Heart left ventricle (tissue), 16 donors: ENCODE results near the gene LIN7C. TPM values are rescaled to one million over a fixed set of nuclear protein-coding genes. Genes with fewer than 3 reads are reported as not detected.

Source experiments
- ATAC-seq, 4 donors: fragments of 200-7000 bp; cut with Tn5 transposase; one replicate each; pipeline ENCODE4 v1.9.1; 2020 to 2022; ENCODE audit warnings: moderate library complexity in 4 of 4, mild to moderate bottlenecking in 3 of 4, moderate number of reproducible peaks in 1 of 4
- DNase-seq, 5 donors: peaks; one replicate each; pipeline ENCODE4 v3.0.0-alpha.2; 2020
- H3K27ac ChIP-seq, 12 donors: fragments of 200-600 bp; sonication (generic) in 4 of 12; one replicate each; pipeline versions ENCODE4 v1.5.0 to v1.8.0; 2016 to 2022; ENCODE audit warnings: mild to moderate bottlenecking in 2 of 12
- H3K27me3 ChIP-seq, 9 donors: fragments of 200-600 bp; sonication (generic) in 2 of 9; one replicate each; pipeline versions ENCODE4 v1.5.1 to v1.8.0; 2016 to 2022; ENCODE audit warnings: mild to moderate bottlenecking in 3 of 9
- H3K36me3 ChIP-seq, 9 donors: fragments of 200-600 bp; sonication (generic) in 2 of 9; one replicate each; pipeline versions ENCODE4 v1.5.0 to v1.8.0; 2018 to 2022; ENCODE audit warnings: mild to moderate bottlenecking in 2 of 9
- H3K4me1 ChIP-seq, 12 donors: fragments of 200-600 bp; sonication (generic) in 4 of 12; one replicate each; pipeline versions ENCODE4 v1.5.0 to v1.8.0; 2016 to 2022; ENCODE audit warnings: mild to moderate bottlenecking in 3 of 12
- H3K4me3 ChIP-seq, 12 donors: fragments of 200-600 bp; sonication (generic) in 4 of 12; one replicate each; pipeline versions ENCODE4 v1.5.0 to v1.8.0; 2017 to 2022; ENCODE audit warnings: mild to moderate bottlenecking in 9 of 12, moderate library complexity in 4 of 12
- H3K9me3 ChIP-seq, 12 donors: fragments of 200-600 bp; sonication (generic) in 4 of 12; one replicate each; pipeline versions ENCODE4 v1.5.0 to v1.8.0; 2016 to 2022; ENCODE audit warnings: mild to moderate bottlenecking in 1 of 12
- POLR2A ChIP-seq, 2 donors: fragments of 450-650 bp; IDR thresholded peaks; one replicate each; pipeline ENCODE4 v1.6.1; 2017; ENCODE audit warnings: antibody characterized with exemption in 2 of 2, mild to moderate bottlenecking in 2 of 2, moderate library complexity in 2 of 2
- WGBS, 4 donors: extraction: QIAGEN DNeasy Blood & Tissue Kit in 2 of 4; methylation state at CpG; one replicate each; pipeline versions ENCODE4 v1.1.5 to v1.1.7; 2013 to 2018; 5-methylcytosine and 5-hydroxymethylcytosine counted together
- intact Hi-C, 10 donors: fragments of 100-400 bp; cut with DNase I; formaldehyde crosslinking; loops; one replicate each; pipeline versions ENCODE4 v1.11.1 to v1.14.2; 2022
- polyA plus RNA-seq, 2 donors: library from polyadenylated mRNA; stranded (reverse); fragments of 200-250 nt; gene quantifications; one replicate each; pipeline ENCODE4 v1.2.3, GENCODE V29; 2013
- total RNA-seq, 9 donors: library from RNA; depleted of rRNA in 2 of 9; stranded (reverse); fragments of >200 nt in 2 of 9; fragmentation: NEBNext Ultra II Directional in 3 of 9; extraction: Animal tissue kit (Norgen Biotek cat#: 25700) in 3 of 9; gene quantifications; one replicate each; pipeline versions ENCODE4 v1.1.0 to v1.2.4, GENCODE V29; 2016 to 2023
- TF ChIP-seq, protein P1 (sequence below), 12 donors: fragments of 200-600 bp; sonication (generic) in 4 of 12; IDR thresholded peaks; one replicate each; pipeline versions ENCODE4 v1.5.0 to v1.8.0; 2018 to 2022; ENCODE audit warnings: antibody characterized with exemption in 12 of 12, mild to moderate bottlenecking in 5 of 12
- donor health status: ischemic (EF 13 %, LVEDD 7.1; RV severe dilation, severe dysfunction).
- donor health status: healthy with polysubstance abuse.
- donor health status: DM: no; HTN: yes; CAD: no.
- donor health status: DM: no; HTN: no; CAD: no.
- donor health status: ischemic (EF 25% LVEDD 6.9; RV normal size, moderate dysfunction).
- donor health status: ischemic (EF 25% LVEDD 5.7; RV mildly dilated, moderate dysfunction).
- donor health status: healthy.
- donor health status: DM: yes; HTN: yes; CAD: no.
- donor health status: ischemic (EF 35%, LVEDD 5.7; RV mildly dilated, moderate dysfunction).
- donor health status: nonischemic (EF 11% LVEDD 7.7; RV severe dilation, severe dysfunction).
- donor health status: DM: yes; HTN: yes; CAD: no.
- donor health status: PGD.
- donor health status: ischemic (EF 29% LVEDD 5.4; RV normal size, mild dysfunction).
- donor health status: nonischemic (EF 23%, LVEDD 6.1; RV moderate dilation, normal function).

LIN7C gene
- total and polyA plus RNA-seq, 11 donors: 5.0 to 24.1 (median 16.1) TPM

DNA sequence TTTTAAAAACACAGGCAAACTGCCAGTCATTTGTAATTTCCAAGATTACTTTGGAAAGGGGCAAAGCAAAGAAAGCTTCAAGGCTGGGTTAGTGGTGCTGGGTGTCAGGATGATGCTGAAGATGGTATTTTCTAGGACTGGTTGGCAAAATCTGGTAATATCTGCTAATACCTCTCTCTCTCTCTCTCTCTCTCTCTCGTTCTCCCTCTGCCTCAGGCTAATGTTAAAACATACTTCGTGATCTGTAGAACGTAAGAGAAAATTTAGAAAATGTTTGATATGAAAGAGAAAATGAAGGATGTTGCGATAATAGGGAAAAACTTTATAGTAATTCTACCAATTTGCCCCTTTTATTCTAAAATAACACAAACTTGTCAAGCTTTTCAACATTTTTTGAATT is 24.6 kb downstream of the LIN7C start:
- WGBS, 4 donors: 88 to 93% (median 91%) methylated on average over 4 of the region's 4 CpGs
- TF ChIP-seq POLR2A (IDR thresholded peaks at IDR 0.05): no peak
- TF ChIP-seq, protein P1, sequence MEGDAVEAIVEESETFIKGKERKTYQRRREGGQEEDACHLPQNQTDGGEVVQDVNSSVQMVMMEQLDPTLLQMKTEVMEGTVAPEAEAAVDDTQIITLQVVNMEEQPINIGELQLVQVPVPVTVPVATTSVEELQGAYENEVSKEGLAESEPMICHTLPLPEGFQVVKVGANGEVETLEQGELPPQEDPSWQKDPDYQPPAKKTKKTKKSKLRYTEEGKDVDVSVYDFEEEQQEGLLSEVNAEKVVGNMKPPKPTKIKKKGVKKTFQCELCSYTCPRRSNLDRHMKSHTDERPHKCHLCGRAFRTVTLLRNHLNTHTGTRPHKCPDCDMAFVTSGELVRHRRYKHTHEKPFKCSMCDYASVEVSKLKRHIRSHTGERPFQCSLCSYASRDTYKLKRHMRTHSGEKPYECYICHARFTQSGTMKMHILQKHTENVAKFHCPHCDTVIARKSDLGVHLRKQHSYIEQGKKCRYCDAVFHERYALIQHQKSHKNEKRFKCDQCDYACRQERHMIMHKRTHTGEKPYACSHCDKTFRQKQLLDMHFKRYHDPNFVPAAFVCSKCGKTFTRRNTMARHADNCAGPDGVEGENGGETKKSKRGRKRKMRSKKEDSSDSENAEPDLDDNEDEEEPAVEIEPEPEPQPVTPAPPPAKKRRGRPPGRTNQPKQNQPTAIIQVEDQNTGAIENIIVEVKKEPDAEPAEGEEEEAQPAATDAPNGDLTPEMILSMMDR (IDR thresholded peaks at IDR 0.05): no peak
- intact Hi-C loops: loop anchor here in 8 of 10 donors (2.0 to 10.0 kb wide), 6 partner anchors 117 to 1197 kb away; partner anchors contain the start of gene CCDC34 (in 1 of the 8)
- no peaks in the 10 kb centered on the region for H3K36me3 ChIP-seq
- no peak overlapping the region for H3K27ac ChIP-seq
- no peak for DNase-seq
- no peaks in the 10 kb centered on the region for H3K27me3 ChIP-seq
- ATAC-seq: no peak
- no peaks in the 10 kb centered on the region for H3K4me1 ChIP-seq
- no peaks in the 10 kb centered on the region for H3K9me3 ChIP-seq
- H3K4me3 ChIP-seq: no peak overlapping the region

DNA sequence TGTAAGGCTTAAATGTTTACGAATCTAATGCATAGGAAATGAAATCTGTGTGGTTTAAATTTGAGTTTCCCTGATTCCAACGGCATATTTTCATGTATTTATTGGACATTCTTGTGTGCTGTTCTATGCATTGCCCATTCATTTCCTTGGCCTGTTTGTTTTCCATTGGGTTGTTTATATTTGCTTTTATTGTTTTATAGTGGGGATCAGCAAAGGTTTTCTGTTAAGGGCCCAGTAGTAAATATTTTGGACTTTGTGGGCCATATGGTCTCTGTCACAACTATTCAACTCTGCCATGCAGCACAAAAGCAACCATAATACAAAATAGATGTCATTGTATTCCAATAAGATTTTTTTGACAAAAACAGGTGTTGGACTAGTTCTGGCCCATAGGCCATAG is 28.7 kb downstream of the LIN7C start:
- 89 to 91% (median 91%) methylated on average over 2 of the region's 2 CpGs for WGBS, 4 donors

GRCh38 chr11:27477243-27477642 is 29.3 kb downstream of the LIN7C start:
- intact Hi-C loops: loop anchor here in 5 of 10 donors (5.0 to 10.0 kb wide), 3 partner anchors 92 to 290 kb away; partner anchors contain the start of gene CCDC34 (in 3 of the 5)
- TF ChIP-seq POLR2A (IDR thresholded peaks at IDR 0.05): no peak
- TF ChIP-seq, protein P1 (IDR thresholded peaks at IDR 0.05): no peak
- no peak overlapping the region for H3K4me3 ChIP-seq
- no peaks in the 10 kb centered on the region for H3K27me3 ChIP-seq
- ATAC-seq (no peak), DNase-seq (no peak)
- H3K27ac ChIP-seq: no peak overlapping the region
- peaks cover 0 to 4% (median 0%) of the 10 kb centered on the region in 12 donors for H3K4me1 ChIP-seq
- H3K9me3 ChIP-seq: no peaks in the 10 kb centered on the region
- no peaks in the 10 kb centered on the region for H3K36me3 ChIP-seq

More for the DNA sequence above, 28.7 kb downstream of the LIN7C start:
- Histone ChIP-seq H3K27me3 (no peaks in the 10 kb centered on the region), H3K4me3 (no peak overlapping the region), H3K9me3 (no peaks in the 10 kb centered on the region), H3K27ac (no peak overlapping the region), H3K4me1 (peaks cover 0 to 4% (median 0%) of the 10 kb centered on the region in 12 donors), H3K36me3 (no peaks in the 10 kb centered on the region)
- TF ChIP-seq POLR2A (IDR thresholded peaks at IDR 0.05): no peak
- TF ChIP-seq, protein P1 (IDR thresholded peaks at IDR 0.05): no peak
- no peak for ATAC-seq
- intact Hi-C loops: loop anchor here in 5 of 10 donors (5.0 to 10.0 kb wide), 3 partner anchors 93 to 291 kb away; partner anchors contain the start of gene CCDC34 (in 3 of the 5)
- no peak for DNase-seq

GRCh38 chr11:27475622-27476021 is 30.9 kb downstream of the LIN7C start:
- peaks cover 0 to 17% (median 4%) of the 10 kb centered on the region in 12 donors for H3K4me1 ChIP-seq
- H3K36me3 ChIP-seq: no peaks in the 10 kb centered on the region
- no peak for DNase-seq
- 93 to 96% (median 95%) methylated on average over 5 of the region's 5 CpGs for WGBS, 4 donors
- TF ChIP-seq, protein P1 (IDR thresholded peaks at IDR 0.05): no peak
- TF ChIP-seq POLR2A (IDR thresholded peaks at IDR 0.05): no peak
- no peak overlapping the region for H3K4me3 ChIP-seq
- ATAC-seq: no peak
- H3K27me3 ChIP-seq: no peaks in the 10 kb centered on the region
- no peak overlapping the region for H3K27ac ChIP-seq
- H3K9me3 ChIP-seq: no peaks in the 10 kb centered on the region
- intact Hi-C loops: loop anchor here in 5 of 10 donors (5.0 to 10.0 kb wide), 3 partner anchors 91 to 288 kb away; partner anchors contain the start of gene CCDC34 (in 3 of the 5)
